Hematopoietic multipotent progenitor cell treated with erythropoietin and hydrocortisone succinate and interleukin-3 and kit ligand, for 4 days (in vitro differentiated cells): Measurements from ENCODE around the gene KRTAP26-1.
A peak's percentile ranks its signal among the peaks of the same experiment; 100 is the strongest.

Experiments
- DNase-seq: peaks from one replicate; pipeline ENCODE4 v3.0.0-alpha.2; 2015

The KRTAP26-1 gene, protein sequence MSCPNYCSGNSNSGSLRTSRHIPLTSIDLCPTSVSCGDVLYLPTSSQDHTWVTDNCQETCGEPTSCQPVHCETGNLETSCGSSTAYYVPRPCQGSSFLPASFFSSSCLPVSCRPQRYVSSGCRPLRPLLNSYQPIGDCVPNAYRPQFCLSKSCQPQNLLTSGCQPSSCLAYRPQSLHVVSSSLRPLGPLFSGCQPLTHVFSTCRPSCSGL

GRCh38 chr21:30320215-30320614, at the start of gene KRTAP26-1:
TSS of gene KRTAP26-1 (minus strand) at chr21:30320315. CDS start at chr21:30320035, 280 bp downstream.
- no peak for DNase-seq

GRCh38 chr21:30355906-30356305, 35.8 kb upstream of the KRTAP26-1 start:
- no peak for DNase-seq

- no peak for DNase-seq
Observed at GRCh38 chr21:30354308-30355005, 34.3 kb upstream of the KRTAP26-1 start.

DNA sequence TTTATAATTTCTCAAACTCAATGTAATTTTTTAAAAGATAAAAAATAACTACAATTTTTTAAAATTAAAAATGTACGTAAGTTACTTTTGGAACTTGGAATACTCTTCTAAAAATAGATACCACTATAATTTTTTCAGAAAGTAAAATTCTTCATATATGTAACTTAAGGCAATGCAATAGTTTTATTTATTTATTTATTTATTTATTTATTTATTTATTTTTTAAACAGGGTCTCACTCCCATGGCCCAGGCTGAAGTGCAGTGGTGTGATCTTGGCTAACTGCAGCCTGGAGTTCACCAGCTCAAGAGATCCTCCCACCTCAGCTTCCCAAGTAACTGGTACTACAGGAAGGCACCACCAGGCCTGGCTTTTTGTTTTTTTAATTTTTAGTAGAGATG, 31.4 kb upstream of the KRTAP26-1 start:
- DNase-seq, result no peak

DNA sequence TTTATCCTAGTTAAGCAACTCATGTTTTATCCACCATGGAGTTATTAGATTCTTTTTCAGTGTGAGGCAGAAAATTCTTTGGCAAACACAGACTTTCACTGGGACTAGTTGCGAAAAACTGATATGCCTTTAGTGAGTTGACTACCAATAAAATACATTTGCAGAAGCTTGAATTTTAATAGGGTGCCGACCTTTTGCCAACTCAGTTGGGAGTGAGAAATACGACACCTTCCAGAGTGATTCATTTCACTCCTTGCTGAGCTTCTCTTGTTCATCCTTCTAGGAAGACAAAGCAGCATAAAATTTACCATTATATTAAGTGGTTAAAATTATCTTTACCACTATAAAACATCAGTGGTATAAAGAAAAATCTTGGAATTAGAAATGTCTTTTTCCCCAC, 29.5 kb upstream of the KRTAP26-1 start:
- DNase-seq, result no peak

DNA sequence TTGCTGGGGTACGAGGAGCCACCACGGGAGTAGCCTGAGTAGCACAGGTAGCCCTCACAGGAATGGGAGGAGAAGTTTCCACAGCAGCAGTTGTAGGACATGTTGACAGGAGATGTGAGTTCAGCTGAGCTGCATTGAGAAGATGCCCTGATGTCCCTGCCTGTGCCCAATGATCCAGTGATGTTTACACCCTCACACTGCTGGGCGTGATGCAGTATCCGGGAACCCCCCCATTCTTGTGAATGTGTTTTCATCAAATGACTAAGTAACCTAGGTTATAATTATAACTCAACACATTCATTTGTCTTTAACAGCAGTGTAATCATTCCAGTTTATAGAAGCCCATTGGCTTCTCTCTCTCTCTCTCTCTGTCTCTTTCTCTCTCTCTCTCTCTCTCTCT, 28.4 kb upstream of the KRTAP26-1 start, which contains the start of gene KRTAP23-1:
KRTAP23-1 (minus strand) TSS at position 101 of the 400 bp plus-strand sequence; CDS start at position 101, 0 bp downstream.
- DNase-seq, result no peak

DNA sequence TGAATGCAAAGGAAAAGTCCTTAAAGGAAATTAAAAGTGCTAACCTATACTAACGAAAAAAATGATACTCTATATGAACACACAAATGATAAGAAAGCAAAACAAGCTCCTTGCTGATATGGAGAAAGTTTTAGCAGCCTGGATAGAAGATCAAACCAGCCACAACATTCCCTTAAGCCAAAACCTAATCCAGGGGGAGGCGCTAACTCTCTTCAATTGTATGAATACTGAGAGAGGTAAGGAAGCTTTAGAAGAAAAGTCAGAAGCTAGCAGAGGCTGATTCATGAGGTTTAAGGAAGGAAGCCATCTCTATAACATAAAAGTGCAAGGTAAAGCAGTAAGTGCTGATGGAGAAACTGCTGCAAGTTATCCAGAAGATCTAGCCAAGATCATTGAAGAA, 24.9 kb upstream of the KRTAP26-1 start:
- no peak for DNase-seq

DNA sequence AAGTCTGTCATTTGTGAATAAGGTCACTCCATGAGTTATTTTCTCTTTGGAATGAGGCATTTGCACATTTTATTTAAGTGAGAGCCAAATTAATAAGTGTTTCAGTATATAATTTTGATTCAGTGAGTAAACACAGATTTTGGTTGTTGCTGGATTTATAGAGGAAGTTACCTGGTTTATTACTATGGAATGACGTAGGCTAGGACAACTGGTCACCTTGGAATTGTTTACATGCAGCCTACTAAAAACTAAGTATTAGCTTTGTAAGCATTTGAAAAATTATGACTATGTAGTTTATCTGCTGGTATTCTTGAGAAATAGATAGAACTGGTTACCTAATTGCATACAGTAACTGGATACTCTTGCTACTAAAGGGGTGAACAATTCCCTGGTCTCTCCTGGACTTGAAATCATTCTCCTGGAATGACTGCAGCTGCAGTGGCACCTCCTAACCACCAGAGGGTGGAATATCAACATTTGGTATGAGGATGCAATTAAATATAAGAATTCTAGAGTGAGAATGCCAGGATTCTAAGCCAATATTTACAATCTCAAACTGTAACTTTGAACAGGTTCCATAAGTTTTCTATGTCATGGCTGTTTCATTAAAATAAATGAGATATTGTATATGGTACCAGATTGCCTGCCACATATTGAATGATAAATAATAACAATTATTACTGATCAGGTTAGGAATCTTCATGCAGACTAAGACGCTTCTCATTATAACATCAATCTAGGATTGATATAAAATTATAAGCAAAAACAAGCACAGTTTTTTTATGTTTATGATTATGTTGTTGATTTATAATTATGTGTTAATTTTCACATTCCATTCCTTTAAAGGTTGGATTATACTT, 20.8 kb upstream of the KRTAP26-1 start:
- DNase-seq, result peak; percentile 49

- DNase-seq, result no peak
Observed at GRCh38 chr21:30338717-30339116, 18.6 kb upstream of the KRTAP26-1 start.

GRCh38 chr21:30337772-30338171, 17.7 kb upstream of the KRTAP26-1 start:
- DNase-seq, result no peak

- DNase-seq, result no peak
Observed at GRCh38 chr21:30337276-30337744, 17.2 kb upstream of the KRTAP26-1 start, which contains the start of gene KRTAP27-1. TSS of gene KRTAP27-1 (minus strand) at chr21:30337694. CDS start at chr21:30337668, 26 bp downstream.

- no peak for DNase-seq
Observed at GRCh38 chr21:30336596-30336995, 16.5 kb upstream of the KRTAP26-1 start.

GRCh38 chr21:30333736-30334135, 13.6 kb upstream of the KRTAP26-1 start:
- no peak for DNase-seq

GRCh38 chr21:30332681-30333080, 12.6 kb upstream of the KRTAP26-1 start:
- no peak for DNase-seq

DNA sequence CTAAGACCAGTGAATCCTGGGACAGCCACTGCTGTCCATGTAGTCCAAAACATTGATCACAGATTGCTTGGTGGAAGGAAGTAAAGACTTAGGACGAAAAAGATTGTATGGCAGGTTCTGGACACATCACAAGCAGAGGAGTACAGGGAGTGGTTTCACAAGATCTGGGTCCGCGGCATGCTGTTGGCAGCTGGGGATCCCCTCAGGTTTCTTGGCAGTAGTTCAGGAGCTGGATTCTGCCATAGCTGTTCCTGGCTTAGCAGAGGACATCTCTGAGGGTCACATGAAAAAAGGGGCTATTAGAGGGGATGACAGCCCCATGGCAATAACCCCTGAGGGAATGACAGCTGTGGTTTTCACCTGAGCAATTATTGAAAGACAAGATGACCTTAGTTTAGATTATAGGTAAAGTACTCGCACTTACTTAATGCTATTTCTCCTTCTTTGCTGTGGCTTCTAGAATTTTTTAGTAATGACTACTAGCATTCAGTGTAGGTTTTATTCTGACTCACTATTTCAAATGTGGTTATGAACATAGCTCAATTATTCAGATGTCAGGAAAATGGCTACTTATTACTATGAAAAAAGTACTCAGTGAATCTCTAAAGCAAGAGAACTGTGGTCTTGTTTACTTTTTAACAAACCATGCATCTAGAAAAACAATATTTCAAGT, 9.2 kb upstream of the KRTAP26-1 start:
- no peak for DNase-seq

- no peak for DNase-seq
Observed at GRCh38 chr21:30326390-30326789, 6.3 kb upstream of the KRTAP26-1 start.

DNA sequence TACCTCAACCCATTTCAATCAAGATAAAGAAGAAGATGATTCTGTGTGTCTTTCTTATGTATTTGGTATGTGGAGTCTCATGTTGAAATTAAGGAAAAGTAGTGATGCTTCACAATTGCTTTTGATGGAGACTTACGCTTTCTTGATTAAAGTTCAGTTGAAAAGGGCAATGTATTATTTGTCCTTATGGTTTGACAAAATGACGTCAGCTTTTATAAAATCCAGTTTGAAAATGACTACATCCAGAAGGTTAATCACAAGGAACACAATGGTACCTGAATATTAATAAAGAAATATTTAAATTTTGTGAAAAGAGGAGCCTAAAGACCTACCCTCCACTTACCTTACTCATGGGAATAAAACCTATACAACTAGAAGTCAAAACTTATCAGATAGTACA, 4.4 kb downstream of the KRTAP26-1 start:
- no peak for DNase-seq

DNA sequence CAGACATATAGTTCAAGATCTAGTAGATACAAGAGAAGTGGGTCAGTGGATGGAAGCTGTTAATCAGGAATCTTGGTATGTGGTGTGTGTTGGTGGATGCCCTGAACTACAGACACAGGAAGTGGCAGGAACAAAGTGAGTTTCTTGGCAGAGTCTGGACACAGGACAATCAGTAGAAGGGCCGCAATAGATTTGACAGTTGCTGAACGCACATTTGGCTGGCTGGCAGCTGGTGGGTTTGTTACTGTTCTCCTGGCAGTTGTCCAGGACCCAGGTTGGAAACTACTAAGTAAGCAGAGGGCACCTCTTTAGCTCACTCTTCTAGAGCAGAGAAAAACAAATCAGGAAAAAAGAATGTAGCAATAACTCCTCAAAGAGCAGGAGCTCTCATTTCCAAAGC, 13.2 kb downstream of the KRTAP26-1 start:
- no peak for DNase-seq

GRCh38 chr21:30305136-30305535, 15.0 kb downstream of the KRTAP26-1 start:
- DNase-seq, result no peak

DNA sequence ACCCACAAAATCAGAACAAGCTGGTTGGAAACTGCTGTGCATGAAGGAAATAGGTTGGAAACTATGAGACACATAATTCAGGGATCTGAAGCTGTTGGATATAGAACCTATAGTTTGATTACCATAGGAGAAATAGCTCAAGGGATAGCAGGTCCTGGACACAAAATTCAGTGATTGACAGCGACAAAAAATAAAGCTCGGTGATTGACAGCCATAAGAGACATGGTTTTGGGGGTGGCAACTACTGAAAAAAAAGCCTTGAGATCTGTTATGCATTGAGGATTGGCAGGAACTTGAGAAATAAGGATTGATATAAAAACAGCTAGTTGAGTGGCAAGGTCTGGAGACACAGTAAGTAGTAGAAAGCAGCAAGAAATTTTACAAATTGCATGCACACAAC, 30.9 kb downstream of the KRTAP26-1 start, which contains the start of gene KRTAP25-1:
KRTAP25-1 (minus strand) TSS at position 300 of the 400 bp plus-strand sequence; CDS start at position 276, 24 bp downstream.
- no peak for DNase-seq

DNA sequence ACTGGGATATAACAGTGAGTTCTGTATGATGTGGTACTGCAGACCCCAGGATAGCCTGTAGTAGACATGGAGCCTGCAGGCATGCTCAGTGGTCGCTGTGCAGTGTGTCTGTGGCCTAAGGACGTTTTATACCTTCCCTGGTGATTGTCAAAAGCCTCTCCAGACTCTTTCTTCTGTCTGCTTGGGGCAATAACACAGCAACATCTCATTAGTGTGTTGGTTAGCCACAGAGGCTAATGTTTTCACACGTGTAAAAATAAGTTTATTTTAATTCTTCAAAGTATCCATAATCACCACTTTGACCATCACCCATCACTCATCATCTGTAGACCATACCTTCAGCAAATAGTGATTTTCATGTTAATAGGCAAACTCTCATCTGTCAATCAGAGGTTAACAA, 37.3 kb downstream of the KRTAP26-1 start, which contains the start of gene KRTAP24-1:
KRTAP24-1 (minus strand) TSS at position 101 of the 400 bp plus-strand sequence; CDS start at position 83, 18 bp downstream.
- no peak for DNase-seq

GRCh38 chr21:30271611-30272010, 48.5 kb downstream of the KRTAP26-1 start:
- DNase-seq, result no peak
